Fibroblast of lung (primary cell): ENCODE results near the gene VIPR2.

Source experiments
- EZH2 ChIP-seq: IDR thresholded peaks from 2 replicates; pipeline ENCODE4 v1.5.1; 2012; ENCODE audit warnings: low read length, control low read depth, mild to moderate bottlenecking; ENCODE audit errors: missing control alignments
- TF ChIP-seq, protein P1 (sequence below), 2 donors: IDR thresholded peaks in 1 of 2; conservative IDR thresholded peaks in 1 of 2; 1 replicate in 1 of 2; 2 replicates in 1 of 2; pipeline ENCODE4 v1.5.1; 2011 to 2012; ENCODE audit warnings: low read length in 2 of 2, control low read depth in 1 of 2, inconsistent platforms in 1 of 2, low read depth in 1 of 2, mild to moderate bottlenecking in 1 of 2

DNA sequence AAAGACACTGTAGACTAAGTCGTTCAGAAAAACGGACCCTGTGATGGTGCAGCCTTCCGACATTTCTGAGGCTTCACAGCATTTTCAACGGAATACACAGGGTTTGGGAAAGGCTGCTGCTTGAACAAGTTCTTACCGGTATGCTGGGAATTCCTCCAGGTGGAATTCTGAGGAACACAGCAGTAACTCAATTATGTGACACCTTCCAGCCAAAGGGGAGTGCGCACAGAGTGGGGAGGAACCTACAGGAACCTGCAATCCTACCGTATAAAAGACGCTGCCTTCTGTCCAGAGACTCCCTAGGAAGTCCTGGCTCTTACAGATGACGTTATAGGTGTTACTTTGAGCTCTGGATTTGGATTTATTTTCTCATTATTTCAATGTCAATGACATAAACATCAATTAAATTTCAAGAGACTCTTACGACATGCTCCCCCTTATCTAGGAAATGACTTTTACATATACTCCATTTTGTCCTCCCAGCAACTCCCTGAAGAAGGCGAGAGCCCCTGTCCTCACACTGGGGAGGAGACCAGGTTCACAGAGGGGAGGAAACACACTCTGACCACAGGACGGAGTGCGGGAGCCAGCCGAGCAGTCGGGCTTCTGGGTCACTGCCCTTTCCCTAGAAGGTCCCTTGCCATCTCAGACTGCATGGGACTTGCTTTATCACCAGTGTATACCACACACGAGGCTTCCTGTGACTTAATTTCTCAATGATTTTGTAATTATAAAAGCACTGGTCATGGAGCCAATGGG, 27.9 kb downstream of the VIPR2 start:
- TF ChIP-seq, protein P1, sequence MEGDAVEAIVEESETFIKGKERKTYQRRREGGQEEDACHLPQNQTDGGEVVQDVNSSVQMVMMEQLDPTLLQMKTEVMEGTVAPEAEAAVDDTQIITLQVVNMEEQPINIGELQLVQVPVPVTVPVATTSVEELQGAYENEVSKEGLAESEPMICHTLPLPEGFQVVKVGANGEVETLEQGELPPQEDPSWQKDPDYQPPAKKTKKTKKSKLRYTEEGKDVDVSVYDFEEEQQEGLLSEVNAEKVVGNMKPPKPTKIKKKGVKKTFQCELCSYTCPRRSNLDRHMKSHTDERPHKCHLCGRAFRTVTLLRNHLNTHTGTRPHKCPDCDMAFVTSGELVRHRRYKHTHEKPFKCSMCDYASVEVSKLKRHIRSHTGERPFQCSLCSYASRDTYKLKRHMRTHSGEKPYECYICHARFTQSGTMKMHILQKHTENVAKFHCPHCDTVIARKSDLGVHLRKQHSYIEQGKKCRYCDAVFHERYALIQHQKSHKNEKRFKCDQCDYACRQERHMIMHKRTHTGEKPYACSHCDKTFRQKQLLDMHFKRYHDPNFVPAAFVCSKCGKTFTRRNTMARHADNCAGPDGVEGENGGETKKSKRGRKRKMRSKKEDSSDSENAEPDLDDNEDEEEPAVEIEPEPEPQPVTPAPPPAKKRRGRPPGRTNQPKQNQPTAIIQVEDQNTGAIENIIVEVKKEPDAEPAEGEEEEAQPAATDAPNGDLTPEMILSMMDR (conservative IDR thresholded peaks at IDR 0.05 in 1 of 2, IDR thresholded peaks at IDR 0.05 in 1 of 2; ENCODE audit: low read depth in 1 of 2, low read length in 2 of 2), result no peak
- no peak for TF ChIP-seq EZH2
